HCT116 (cell line): ENCODE results near the gene PI4K2A. TPM values are rescaled to one million over a fixed set of nuclear protein-coding genes. Genes with fewer than 3 reads are reported as not detected.

Source experiments
- ATAC-seq: fragments of 200-7000 bp; cut with Tn5 transposase; 2 replicates; pipeline ENCODE4 v1.9.1; 2020; ENCODE audit warnings: mild to moderate bottlenecking, moderate library complexity
- Bru-seq: library from RNA; stranded (reverse); fragments of 400-500 nt; gene quantifications from one replicate; lab custom pipeline; 2021; lab: Mats Ljungman, UMichigan
- BruChase-seq, 2 experiments: library from RNA; stranded (reverse); fragments of 400-500 nt; gene quantifications; one replicate each; lab custom pipeline; 2021; lab: Mats Ljungman, UMichigan
- BruUV-seq: library from RNA; stranded (reverse); fragments of 400-500 nt; replicated peaks from 2 replicates; lab custom pipeline; 2021; lab: Mats Ljungman, UMichigan
- CTCF ChIA-PET: fragments of 300-600 bp; sonication (Branson Sonifier 250); formaldehyde crosslinking; loops from one replicate; lab custom pipeline; 2021; ENCODE audit warnings: antibody characterized with exemption; lab: Charles Lee
- POLR2A ChIA-PET: fragments of 300-600, 350-600 bp; sonication (Branson Sonifier 250); formaldehyde crosslinking; loops from one replicate; lab custom pipeline; 2021; ENCODE audit warnings: antibody characterized with exemption; lab: Charles Lee
- RAD21 ChIA-PET, 2 experiments: fragments of 300-600 bp; sonication (Branson Sonifier 250); formaldehyde crosslinking; loops; one replicate each; lab custom pipeline; 2023; ENCODE audit warnings: low total read pairs in 2 of 2; ENCODE audit not compliant: uncharacterized antibody in 2 of 2, unreplicated experiment in 2 of 2, low non-redundant PET in 1 of 2; lab: Charles Lee
- DNase-seq: peaks from one replicate; pipeline ENCODE4 v3.0.0-alpha.2; 2010; ENCODE audit warnings: low read depth, low spot score
- H2AFZ ChIP-seq: fragments of 200-600 bp; shearing (Covaris generic), sonication (generic); 2 replicates; pipeline ENCODE4 v1.6.1; 2017; ENCODE audit warnings: low read depth, mixed run types, mixed read lengths, antibody characterized with exemption, low read length; ENCODE audit not compliant: poor library complexity, severe bottlenecking
- H3K27ac ChIP-seq: 2 replicates; pipeline ENCODE4 v1.5.1; 2012; ENCODE audit warnings: low read depth, low read length
- H3K27me3 ChIP-seq: fragments of 200-600 bp; sonication (generic); 2 replicates; pipeline ENCODE4 v1.6.1; 2016; ENCODE audit warnings: mixed run types, low read length, mixed read lengths; ENCODE audit not compliant: insufficient read depth
- H3K36me3 ChIP-seq, 2 experiments: fragments of 200-500 bp in 1 of 2; fragments of 200-600 bp in 1 of 2; sonication (Bioruptor generic) in 1 of 2; sonication (generic) in 1 of 2; 2 replicates each; pipeline versions ENCODE4 v1.5.1 to v1.6.1; 2014 to 2016; ENCODE audit warnings: low read length in 2 of 2, inconsistent platforms in 1 of 2, mixed read lengths in 1 of 2, mixed run types in 1 of 2; ENCODE audit not compliant: insufficient read depth in 2 of 2, control insufficient read depth in 1 of 2
- H3K4me1 ChIP-seq, 2 experiments: fragments of 200-600 bp in 1 of 2; sonication (generic) in 1 of 2; 2 replicates each; pipeline versions ENCODE4 v1.5.1 to v1.6.1; 2012 to 2017; ENCODE audit warnings: low read length in 2 of 2, inconsistent platforms in 1 of 2, mild to moderate bottlenecking in 1 of 2, mixed read lengths in 1 of 2, mixed run types in 1 of 2, moderate library complexity in 1 of 2; ENCODE audit not compliant: insufficient read depth in 2 of 2, control insufficient read depth in 1 of 2
- H3K4me2 ChIP-seq: fragments of 200-600 bp; sonication (generic); 2 replicates; pipeline ENCODE4 v1.6.1; 2017; ENCODE audit warnings: mixed run types, low read length, mixed read lengths
- H3K4me3 ChIP-seq, 2 experiments: fragments of 200-600 bp in 1 of 2; sonication (generic) in 1 of 2; replicated peaks in 1 of 2; 2 replicates each; pipeline ENCODE4 v1.5.1; 2011 to 2016; ENCODE audit warnings: low read length in 2 of 2, control low read depth in 1 of 2, low read depth in 1 of 2, mild to moderate bottlenecking in 1 of 2, mixed read lengths in 1 of 2, mixed run types in 1 of 2
- H3K79me2 ChIP-seq: fragments of 200-600 bp; sonication (generic); 2 replicates; pipeline ENCODE4 v1.6.1; 2017; ENCODE audit warnings: mild to moderate bottlenecking, mixed run types, low read length, moderate library complexity, mixed read lengths; ENCODE audit not compliant: insufficient read depth
- H3K9ac ChIP-seq: fragments of 200-600 bp; sonication (generic); 2 replicates; pipeline ENCODE4 v1.6.1; 2016; ENCODE audit warnings: low read length, mixed read lengths
- H3K9me2 ChIP-seq: fragments of 200-600 bp; sonication (generic), shearing (Covaris generic); 2 replicates; pipeline ENCODE4 v1.6.1; 2017; ENCODE audit warnings: mixed run types, mild to moderate bottlenecking, moderate library complexity; ENCODE audit not compliant: insufficient read depth
- H3K9me3 ChIP-seq, 2 experiments: fragments of 200-500 bp in 1 of 2; fragments of 200-600 bp in 1 of 2; sonication (Bioruptor generic) in 1 of 2; sonication (generic) in 1 of 2; 2 replicates each; pipeline ENCODE4 v1.6.1; 2014 to 2017; ENCODE audit warnings: low read length in 2 of 2, mixed read lengths in 2 of 2, inconsistent platforms in 1 of 2, low read depth in 1 of 2, mild to moderate bottlenecking in 1 of 2, mixed run types in 1 of 2, moderate library complexity in 1 of 2; ENCODE audit not compliant: control insufficient read depth in 1 of 2, insufficient read depth in 1 of 2
- H4K20me1 ChIP-seq: fragments of 200-600 bp; sonication (generic), shearing (Covaris generic); 2 replicates; pipeline ENCODE4 v1.6.1; 2017; ENCODE audit warnings: mixed run types, mild to moderate bottlenecking, moderate library complexity; ENCODE audit not compliant: insufficient read depth
- CBX3 ChIP-seq: IDR thresholded peaks from 2 replicates; pipeline ENCODE4 v1.6.1; 2012; ENCODE audit warnings: low read depth
- CEBPB ChIP-seq: IDR thresholded peaks from 2 replicates; pipeline ENCODE4 v1.6.1; 2012; ENCODE audit warnings: low read depth
- EGR1 ChIP-seq: IDR thresholded peaks from 2 replicates; pipeline ENCODE4 v1.6.1; 2012; ENCODE audit warnings: low read depth
- ELF1 ChIP-seq: IDR thresholded peaks from 2 replicates; pipeline ENCODE4 v1.6.1; 2012; ENCODE audit warnings: low read depth, borderline replicate concordance
- EZH2 ChIP-seq: fragments of 200-600 bp; sonication (generic); IDR thresholded peaks from 2 replicates; pipeline ENCODE4 v1.6.1; 2017; ENCODE audit warnings: antibody characterized with exemption, mixed run types
- EZH2phosphoT487 ChIP-seq: fragments of 200-600 bp; IDR thresholded peaks from 2 replicates; pipeline ENCODE4 v1.6.1; 2018; ENCODE audit warnings: antibody characterized with exemption, borderline replicate concordance
- FOSL1 ChIP-seq: IDR thresholded peaks from 2 replicates; pipeline ENCODE4 v1.6.1; 2012; ENCODE audit warnings: low read depth
- JUND ChIP-seq: IDR thresholded peaks from 2 replicates; pipeline ENCODE4 v1.6.1; 2012
- POLR2A ChIP-seq: IDR thresholded peaks from 2 replicates; pipeline ENCODE4 v1.7.0; 2011; ENCODE audit warnings: borderline replicate concordance; ENCODE audit not compliant: insufficient read depth, insufficient read length; ENCODE audit errors: extremely low read depth
- POLR2AphosphoS5 ChIP-seq: IDR thresholded peaks from 2 replicates; pipeline ENCODE4 v1.6.1; 2011; ENCODE audit warnings: mild to moderate bottlenecking, low read depth, low read length, moderate library complexity
- RAD21 ChIP-seq: IDR thresholded peaks from 2 replicates; pipeline ENCODE4 v1.6.1; 2012; ENCODE audit warnings: low read depth, mild to moderate bottlenecking
- SIN3A ChIP-seq: IDR thresholded peaks from 2 replicates; pipeline ENCODE4 v1.6.1; 2012; ENCODE audit warnings: low read depth
- SP1 ChIP-seq: IDR thresholded peaks from 2 replicates; pipeline ENCODE4 v1.6.1; 2012; ENCODE audit warnings: low read depth
- TCF7L2 ChIP-seq: IDR thresholded peaks from 2 replicates; pipeline ENCODE4 v1.7.0; 2011; ENCODE audit warnings: borderline replicate concordance, inconsistent platforms; ENCODE audit not compliant: insufficient read depth, insufficient read length; ENCODE audit errors: extremely low read depth
- YY1 ChIP-seq: IDR thresholded peaks from 2 replicates; pipeline ENCODE4 v1.6.1; 2011; ENCODE audit warnings: low read length, low read depth, moderate library complexity, mild to moderate bottlenecking; ENCODE audit not compliant: insufficient replicate concordance; ENCODE audit errors: extremely low read depth
- ZFX ChIP-seq: fragments of 450-650 bp; IDR thresholded peaks from 2 replicates; pipeline ENCODE4 v1.6.1; 2017
- intact Hi-C: fragments of 100-400 bp; cut with micrococcal nuclease; formaldehyde crosslinking; loops from 2 replicates; pipeline ENCODE4 v1.10.0; 2022
- long read RNA-seq: library from polyadenylated mRNA; unstranded; transcript quantifications from one replicate; pipeline ENCODE4 v2.0.0, GENCODE V29; 2021; ENCODE audit not compliant: unreplicated experiment
- polyA plus RNA-seq: library from polyadenylated mRNA; unstranded; fragments of >200 nt; gene quantifications from 2 replicates; pipeline ENCODE4 v1.2.1, GENCODE V29; 2012; ENCODE audit warnings: missing spikeins
- total RNA-seq: library from RNA; stranded (reverse); gene quantifications from one replicate; pipeline ENCODE4 v1.2.1, GENCODE V29; 2021; ENCODE audit not compliant: unreplicated experiment
- TF ChIP-seq, protein P1 (sequence below): IDR thresholded peaks from 2 replicates; pipeline ENCODE4 v1.6.1; 2012
- TF ChIP-seq, protein P2 (sequence below): IDR thresholded peaks from 2 replicates; pipeline ENCODE4 v1.6.1; 2012
- TF ChIP-seq, protein P3 (sequence below): IDR thresholded peaks from 2 replicates; pipeline ENCODE4 v1.6.1; 2011; ENCODE audit warnings: mild to moderate bottlenecking, low read length, moderate library complexity; ENCODE audit not compliant: insufficient replicate concordance; ENCODE audit errors: extremely low read depth
- TF ChIP-seq, protein P4 (sequence below), 3 experiments: fragments of 200-600 bp in 1 of 3; sonication (generic) in 1 of 3; IDR thresholded peaks in 2 of 3; conservative IDR thresholded peaks in 1 of 3; 2 replicates each; pipeline ENCODE4 v1.5.1; 2012 to 2017; ENCODE audit warnings: low read depth in 2 of 3, low read length in 2 of 3, antibody characterized with exemption in 1 of 3, borderline replicate concordance in 1 of 3, control low read depth in 1 of 3, mild to moderate bottlenecking in 1 of 3, mixed read lengths in 1 of 3, mixed run types in 1 of 3, moderate library complexity in 1 of 3; ENCODE audit not compliant: insufficient read depth in 1 of 3

Gene PI4K2A
- 20.0 TPM for total RNA-seq
- polyA plus RNA-seq, result 17.8 TPM in 2 replicates
- Bru-seq, nascent RNA, result percentile 73 among the genes with signal in this experiment
- BruChase-seq, experiment 1, labeled RNA remaining after a 6-hour chase, result percentile 90 among the genes with signal in this experiment
- BruChase-seq, experiment 2, labeled RNA remaining after a 2-hour chase, result percentile 96 among the genes with signal in this experiment
- long read RNA-seq, full-length matches to known transcripts, result 15 of 42 reads
- long read RNA-seq, partial matches to known transcripts, result 24 of 42 reads
- long read RNA-seq, other reads (novel, unspliced or antisense), result 3 of 42 reads

DNA sequence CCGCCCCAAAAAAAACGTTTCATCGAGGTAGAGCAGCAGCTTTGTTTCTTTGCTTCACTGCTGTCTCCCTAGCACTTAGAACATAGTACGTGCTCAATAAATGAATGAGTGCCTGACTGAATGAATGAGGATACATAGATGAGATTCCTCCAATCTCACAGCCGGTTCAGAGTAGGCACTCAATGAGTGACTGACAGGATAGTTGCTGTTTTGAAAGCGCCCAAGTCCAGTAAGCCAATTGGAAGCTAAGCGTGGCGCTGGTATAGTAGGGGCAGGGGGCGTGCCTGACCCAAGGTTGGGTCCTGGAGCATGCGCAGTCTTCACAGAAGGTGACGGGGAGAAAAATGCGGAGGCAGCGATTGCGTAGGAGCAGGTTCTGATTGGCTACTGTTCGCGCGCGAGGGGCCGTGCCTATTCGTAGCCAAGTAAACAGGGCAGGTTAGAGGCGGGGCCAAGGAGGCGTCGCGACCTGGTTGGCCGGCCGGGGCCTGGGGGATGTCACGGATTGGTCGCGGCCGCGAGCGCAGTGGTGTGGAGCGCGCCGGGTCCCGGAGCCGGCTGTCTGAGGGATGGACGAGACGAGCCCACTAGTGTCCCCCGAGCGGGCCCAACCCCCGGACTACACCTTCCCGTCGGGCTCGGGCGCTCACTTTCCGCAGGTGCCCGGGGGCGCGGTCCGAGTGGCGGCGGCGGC lies at the start of gene PI4K2A:
Gene PI4K2A, plus strand, starts transcription at position 498 of the 694 bp plus-strand sequence. Its CDS starts 72 bp downstream, at position 570.
- ChIA-PET POLR2A (interaction anchor here (0.6 to 1.8 kb wide), 4 partner anchors 9 to 68 kb away, joined by 3 to 8 read pairs (median 3); no protein-coding TSS in a partner anchor), CTCF (interaction anchor here (1.0 kb wide), 1 partner anchor 9 kb away, joined by 3 read pairs; no protein-coding TSS in a partner anchor), RAD21 (no interaction called here)
- Histone ChIP-seq H3K36me3 (peaks cover 6 to 18% of the 10 kb centered on the region in 2 experiments; a peak in 2 of 4 replicates), H3K9me3 (no peaks in the 10 kb centered on the region), H2AFZ (peak within 1 kb of the TSS; percentile 83), H3K4me3 (peak within 1 kb of the TSS; percentile 83 to 86), H4K20me1 (no peaks in the 10 kb centered on the region), H3K4me1 (peaks cover 8 to 18% of the 10 kb centered on the region in 2 experiments; a peak in 3 of 4 replicates), H3K4me2 (peak within 1 kb of the TSS; percentile 85), H3K79me2 (peaks cover 36% of the 10 kb centered on the region), H3K9me2 (no peaks in the 10 kb centered on the region), H3K27ac (peak within 1 kb of the TSS; percentile 67), H3K27me3 (no peaks in the 10 kb centered on the region), H3K9ac (peak within 1 kb of the TSS; percentile 94)
- DNase-seq (peak; percentile 99), ATAC-seq (peak; percentile 99)
- BruUV-seq, result no TSS peak
- intact Hi-C loops, result no loop called here
- no peak for TF ChIP-seq ZFX
- TF ChIP-seq TCF7L2, result no peak
- TF ChIP-seq FOSL1, result no peak
- no peak for TF ChIP-seq EZH2
- no peak for TF ChIP-seq JUND
- TF ChIP-seq POLR2A, result no peak
- TF ChIP-seq, protein P1, sequence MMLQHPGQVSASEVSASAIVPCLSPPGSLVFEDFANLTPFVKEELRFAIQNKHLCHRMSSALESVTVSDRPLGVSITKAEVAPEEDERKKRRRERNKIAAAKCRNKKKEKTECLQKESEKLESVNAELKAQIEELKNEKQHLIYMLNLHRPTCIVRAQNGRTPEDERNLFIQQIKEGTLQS, result no peak
- TF ChIP-seq, protein P2, sequence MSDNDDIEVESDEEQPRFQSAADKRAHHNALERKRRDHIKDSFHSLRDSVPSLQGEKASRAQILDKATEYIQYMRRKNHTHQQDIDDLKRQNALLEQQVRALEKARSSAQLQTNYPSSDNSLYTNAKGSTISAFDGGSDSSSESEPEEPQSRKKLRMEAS, result peak; percentile 74; the same call in 1 of the 2 replicates
- TF ChIP-seq, protein P3, sequence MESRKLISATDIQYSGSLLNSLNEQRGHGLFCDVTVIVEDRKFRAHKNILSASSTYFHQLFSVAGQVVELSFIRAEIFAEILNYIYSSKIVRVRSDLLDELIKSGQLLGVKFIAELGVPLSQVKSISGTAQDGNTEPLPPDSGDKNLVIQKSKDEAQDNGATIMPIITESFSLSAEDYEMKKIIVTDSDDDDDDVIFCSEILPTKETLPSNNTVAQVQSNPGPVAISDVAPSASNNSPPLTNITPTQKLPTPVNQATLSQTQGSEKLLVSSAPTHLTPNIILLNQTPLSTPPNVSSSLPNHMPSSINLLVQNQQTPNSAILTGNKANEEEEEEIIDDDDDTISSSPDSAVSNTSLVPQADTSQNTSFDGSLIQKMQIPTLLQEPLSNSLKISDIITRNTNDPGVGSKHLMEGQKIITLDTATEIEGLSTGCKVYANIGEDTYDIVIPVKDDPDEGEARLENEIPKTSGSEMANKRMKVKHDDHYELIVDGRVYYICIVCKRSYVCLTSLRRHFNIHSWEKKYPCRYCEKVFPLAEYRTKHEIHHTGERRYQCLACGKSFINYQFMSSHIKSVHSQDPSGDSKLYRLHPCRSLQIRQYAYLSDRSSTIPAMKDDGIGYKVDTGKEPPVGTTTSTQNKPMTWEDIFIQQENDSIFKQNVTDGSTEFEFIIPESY, result no peak
- TF ChIP-seq YY1, result peak; percentile 11
- TF ChIP-seq POLR2AphosphoS5, result peak; percentile 75
- TF ChIP-seq EGR1, result peak; percentile 83
- no peak for TF ChIP-seq SIN3A
- TF ChIP-seq EZH2phosphoT487, result no peak
- peak; percentile 86 for TF ChIP-seq SP1
- TF ChIP-seq, protein P4, sequence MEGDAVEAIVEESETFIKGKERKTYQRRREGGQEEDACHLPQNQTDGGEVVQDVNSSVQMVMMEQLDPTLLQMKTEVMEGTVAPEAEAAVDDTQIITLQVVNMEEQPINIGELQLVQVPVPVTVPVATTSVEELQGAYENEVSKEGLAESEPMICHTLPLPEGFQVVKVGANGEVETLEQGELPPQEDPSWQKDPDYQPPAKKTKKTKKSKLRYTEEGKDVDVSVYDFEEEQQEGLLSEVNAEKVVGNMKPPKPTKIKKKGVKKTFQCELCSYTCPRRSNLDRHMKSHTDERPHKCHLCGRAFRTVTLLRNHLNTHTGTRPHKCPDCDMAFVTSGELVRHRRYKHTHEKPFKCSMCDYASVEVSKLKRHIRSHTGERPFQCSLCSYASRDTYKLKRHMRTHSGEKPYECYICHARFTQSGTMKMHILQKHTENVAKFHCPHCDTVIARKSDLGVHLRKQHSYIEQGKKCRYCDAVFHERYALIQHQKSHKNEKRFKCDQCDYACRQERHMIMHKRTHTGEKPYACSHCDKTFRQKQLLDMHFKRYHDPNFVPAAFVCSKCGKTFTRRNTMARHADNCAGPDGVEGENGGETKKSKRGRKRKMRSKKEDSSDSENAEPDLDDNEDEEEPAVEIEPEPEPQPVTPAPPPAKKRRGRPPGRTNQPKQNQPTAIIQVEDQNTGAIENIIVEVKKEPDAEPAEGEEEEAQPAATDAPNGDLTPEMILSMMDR (IDR thresholded peaks at IDR 0.05 in 2 of 3, conservative IDR thresholded peaks at IDR 0.05 in 1 of 3; ENCODE audit: borderline replicate concordance in 1 of 3, insufficient read depth in 1 of 3, low read depth in 2 of 3, low read length in 2 of 3), result no peak
- no peak for TF ChIP-seq RAD21
- TF ChIP-seq ELF1, result no peak
- no peak for TF ChIP-seq CEBPB
- peak; percentile 63; the same call in 1 of the 2 replicates for TF ChIP-seq CBX3
